Osteoblast (primary cell): ENCODE results near the gene PRKCE. TPM values are rescaled to one million over a fixed set of nuclear protein-coding genes. Genes with fewer than 3 reads are reported as not detected.

Experiments
- DNase-seq: peaks from one replicate; pipeline ENCODE4 v3.0.0; 2011; ENCODE audit warnings: low spot score, mixed read lengths; ENCODE audit not compliant: insufficient read length; ENCODE audit errors: missing footprints
- H2AFZ ChIP-seq: 2 replicates; pipeline ENCODE4 v1.6.0; 2011; ENCODE audit warnings: mild to moderate bottlenecking, low read length
- H3K27ac ChIP-seq: 2 replicates; pipeline ENCODE4 v1.5.1; 2011; ENCODE audit warnings: mild to moderate bottlenecking, low read depth, low read length, moderate library complexity
- H3K27me3 ChIP-seq: 2 replicates; pipeline ENCODE4 v1.6.0; 2012; ENCODE audit warnings: mild to moderate bottlenecking, control low read depth, inconsistent platforms, low read length, moderate library complexity; ENCODE audit not compliant: insufficient read depth
- H3K36me3 ChIP-seq: 2 replicates; pipeline ENCODE4 v1.5.1; 2011; ENCODE audit warnings: mild to moderate bottlenecking, low read length, control low read depth, moderate library complexity; ENCODE audit not compliant: insufficient read depth
- H3K4me1 ChIP-seq: 2 replicates; pipeline ENCODE4 v1.5.1; 2011; ENCODE audit warnings: mild to moderate bottlenecking, low read length, control low read depth, moderate library complexity; ENCODE audit not compliant: insufficient read depth
- H3K4me2 ChIP-seq: 2 replicates; pipeline ENCODE4 v1.6.0; 2011; ENCODE audit warnings: mild to moderate bottlenecking, low read length; ENCODE audit not compliant: insufficient read depth
- H3K4me3 ChIP-seq: fragments of 200-600 bp; sonication (generic); 3 replicates; pipeline ENCODE4 v1.5.1; 2012; ENCODE audit warnings: mild to moderate bottlenecking, low read length, inconsistent platforms; ENCODE audit not compliant: insufficient read depth
- H3K79me2 ChIP-seq: 2 replicates; pipeline ENCODE4 v1.6.0; 2012; ENCODE audit warnings: mild to moderate bottlenecking, low read length, control low read depth, inconsistent platforms; ENCODE audit not compliant: insufficient read depth
- H3K9me3 ChIP-seq: 2 replicates; pipeline ENCODE4 v1.5.1; 2011; ENCODE audit warnings: low read depth, low read length, control low read depth
- H4K20me1 ChIP-seq: 2 replicates; pipeline ENCODE4 v1.6.0; 2012; ENCODE audit warnings: mild to moderate bottlenecking, low read length, control low read depth; ENCODE audit not compliant: insufficient read depth
- CTCF ChIP-seq: IDR thresholded peaks from 2 replicates; pipeline ENCODE4 v1.5.1; 2011; ENCODE audit warnings: mild to moderate bottlenecking, low read depth, low read length, moderate library complexity; ENCODE audit errors: extremely low read depth
- total RNA-seq: library from RNA; depleted of rRNA; stranded (reverse); fragments of >200 nt; gene quantifications from 2 replicates; pipeline ENCODE4 v1.2.3, GENCODE V29; 2012

PRKCE gene
- total RNA-seq, 1 donor = 22.1 TPM

GRCh38 chr2:45626387-45627221, 24.9 kb upstream of the PRKCE start:
- no peaks in the 10 kb centered on the region for H4K20me1 ChIP-seq
- H3K4me3 ChIP-seq = no peak overlapping the region
- no peak overlapping the region for H3K4me2 ChIP-seq
- TF ChIP-seq CTCF = no peak
- H3K27me3 ChIP-seq = peaks cover 45% of the 10 kb centered on the region
- H3K4me1 ChIP-seq = no peaks in the 10 kb centered on the region
- DNase-seq = no peak
- H3K79me2 ChIP-seq = no peaks in the 10 kb centered on the region
- H2AFZ ChIP-seq = no peak overlapping the region
- H3K27ac ChIP-seq = no peak overlapping the region
- H3K36me3 ChIP-seq = no peaks in the 10 kb centered on the region
- H3K9me3 ChIP-seq = no peaks in the 10 kb centered on the region

GRCh38 chr2:45627911-45628310, 23.6 kb upstream of the PRKCE start:
- H4K20me1 ChIP-seq = no peaks in the 10 kb centered on the region
- DNase-seq = no peak
- no peak overlapping the region for H2AFZ ChIP-seq
- no peak for TF ChIP-seq CTCF
- no peaks in the 10 kb centered on the region for H3K36me3 ChIP-seq
- H3K9me3 ChIP-seq = no peaks in the 10 kb centered on the region
- H3K27me3 ChIP-seq = peaks cover 57% of the 10 kb centered on the region
- H3K4me2 ChIP-seq = no peak overlapping the region
- H3K4me1 ChIP-seq = no peaks in the 10 kb centered on the region
- no peak overlapping the region for H3K4me3 ChIP-seq
- H3K79me2 ChIP-seq = no peaks in the 10 kb centered on the region
- no peak overlapping the region for H3K27ac ChIP-seq

- Histone ChIP-seq H3K79me2 (no peaks in the 10 kb centered on the region), H3K27me3 (peaks cover 70% of the 10 kb centered on the region), H3K9me3 (no peaks in the 10 kb centered on the region), H2AFZ (no peak overlapping the region), H3K4me1 (no peaks in the 10 kb centered on the region), H3K36me3 (no peaks in the 10 kb centered on the region), H3K4me3 (no peak overlapping the region), H3K27ac (no peak overlapping the region), H3K4me2 (no peak overlapping the region), H4K20me1 (no peaks in the 10 kb centered on the region)
- TF ChIP-seq CTCF = no peak
- no peak for DNase-seq
Observed at GRCh38 chr2:45629971-45630370, 21.5 kb upstream of the PRKCE start.

GRCh38 chr2:45631319-45631718, 20.2 kb upstream of the PRKCE start:
- H4K20me1 ChIP-seq = no peaks in the 10 kb centered on the region
- H3K4me1 ChIP-seq = no peaks in the 10 kb centered on the region
- H2AFZ ChIP-seq = no peak overlapping the region
- TF ChIP-seq CTCF = no peak
- H3K4me3 ChIP-seq = no peak overlapping the region
- no peaks in the 10 kb centered on the region for H3K36me3 ChIP-seq
- peaks cover 75% of the 10 kb centered on the region for H3K27me3 ChIP-seq
- H3K4me2 ChIP-seq = no peak overlapping the region
- H3K27ac ChIP-seq = no peak overlapping the region
- no peak for DNase-seq
- H3K79me2 ChIP-seq = no peaks in the 10 kb centered on the region
- H3K9me3 ChIP-seq = no peaks in the 10 kb centered on the region
